Neural progenitor cell (in vitro differentiated cells): ENCODE results near the gene BTBD9. TPM values are rescaled to one million over a fixed set of nuclear protein-coding genes. Genes with fewer than 3 reads are reported as not detected.
A peak's percentile ranks its signal among the peaks of the same experiment; 100 is the strongest.

Experiments used
- DNase-seq: peaks from one replicate; pipeline ENCODE4 v3.0.0-alpha.2; 2016; ENCODE audit warnings: low spot score
- H2AFZ ChIP-seq: fragments of 200-600 bp; sonication (generic); replicated peaks from 2 replicates; pipeline ENCODE4 v1.6.1; 2016; ENCODE audit warnings: antibody characterized with exemption
- H3F3A ChIP-seq: fragments of 200-600 bp; sonication (generic); 2 replicates; pipeline ENCODE4 v1.6.1; 2016; ENCODE audit warnings: antibody characterized with exemption, low read depth
- H3K27ac ChIP-seq: fragments of 200-600 bp; sonication (generic); 2 replicates; pipeline ENCODE4 v1.5.1; 2016; ENCODE audit warnings: mild to moderate bottlenecking
- H3K27me3 ChIP-seq: fragments of 200-600 bp; sonication (generic); 2 replicates; pipeline ENCODE4 v1.6.1; 2016; ENCODE audit warnings: mild to moderate bottlenecking, moderate library complexity
- H3K36me3 ChIP-seq: fragments of 200-600 bp; sonication (generic); 2 replicates; pipeline ENCODE4 v1.5.1; 2016
- H3K4me1 ChIP-seq: fragments of 200-600 bp; sonication (generic); 2 replicates; pipeline ENCODE4 v1.6.1; 2016; ENCODE audit warnings: mixed run types
- H3K4me2 ChIP-seq: fragments of 200-600 bp; sonication (generic); 2 replicates; pipeline ENCODE4 v1.6.1; 2016
- H3K4me3 ChIP-seq: fragments of 200-600 bp; sonication (generic); 2 replicates; pipeline ENCODE4 v1.5.1; 2016
- H3K79me2 ChIP-seq: fragments of 200-600 bp; sonication (generic); 2 replicates; pipeline ENCODE4 v1.6.1; 2016; ENCODE audit warnings: low read depth
- H3K9ac ChIP-seq: fragments of 200-600 bp; sonication (generic); 2 replicates; pipeline ENCODE4 v1.6.1; 2016
- H3K9me3 ChIP-seq: fragments of 200-600 bp; sonication (generic); 2 replicates; pipeline ENCODE4 v1.5.1; 2016; ENCODE audit warnings: low read depth
- H4K20me1 ChIP-seq: fragments of 200-600 bp; sonication (generic); 2 replicates; pipeline ENCODE4 v1.6.1; 2016; ENCODE audit warnings: low read depth
- H3K27ac Mint-ChIP-seq: 3 replicates; pipeline ENCODE4 v1.8.0; 2021; ENCODE audit warnings: mixed read lengths
- H3K27me3 Mint-ChIP-seq: 2 replicates; pipeline ENCODE4 v1.8.0; 2022; ENCODE audit warnings: low read depth, mild to moderate bottlenecking, inconsistent platforms, moderate library complexity, mixed read lengths; ENCODE audit not compliant: insufficient read depth
- H3K36me3 Mint-ChIP-seq: 3 replicates; pipeline ENCODE4 v1.8.0; 2021; ENCODE audit warnings: mixed read lengths
- H3K4me1 Mint-ChIP-seq: 3 replicates; pipeline ENCODE4 v1.8.0; 2021; ENCODE audit warnings: mixed read lengths
- H3K4me3 Mint-ChIP-seq: 3 replicates; pipeline ENCODE4 v1.8.0; 2021; ENCODE audit warnings: mild to moderate bottlenecking, moderate library complexity, mixed read lengths
- H3K9me3 Mint-ChIP-seq: 3 replicates; pipeline ENCODE4 v1.8.0; 2020; ENCODE audit warnings: mixed read lengths
- EZH2 ChIP-seq: fragments of 200-600 bp; sonication (generic); IDR thresholded peaks from 2 replicates; pipeline ENCODE4 v1.6.1; 2017; ENCODE audit warnings: antibody characterized with exemption, mild to moderate bottlenecking, moderate library complexity
- EZH2phosphoT487 ChIP-seq: fragments of 200-600 bp; sonication (generic); IDR thresholded peaks from 2 replicates; pipeline ENCODE4 v1.6.1; 2017; ENCODE audit warnings: antibody characterized with exemption
- total RNA-seq: library from RNA; depleted of rRNA; stranded (reverse); fragments of >200 nt; gene quantifications from 2 replicates; pipeline ENCODE4 v1.2.3, GENCODE V29; 2015; ENCODE audit warnings: low replicate concordance
- TF ChIP-seq, protein P1 (sequence below): fragments of 200-600 bp; sonication (generic); IDR thresholded peaks from 2 replicates; pipeline ENCODE4 v1.5.1; 2017; ENCODE audit warnings: antibody characterized with exemption, mild to moderate bottlenecking

Gene BTBD9
- total RNA-seq, 1 donor from 2014 or later, result 16.9 TPM

DNA sequence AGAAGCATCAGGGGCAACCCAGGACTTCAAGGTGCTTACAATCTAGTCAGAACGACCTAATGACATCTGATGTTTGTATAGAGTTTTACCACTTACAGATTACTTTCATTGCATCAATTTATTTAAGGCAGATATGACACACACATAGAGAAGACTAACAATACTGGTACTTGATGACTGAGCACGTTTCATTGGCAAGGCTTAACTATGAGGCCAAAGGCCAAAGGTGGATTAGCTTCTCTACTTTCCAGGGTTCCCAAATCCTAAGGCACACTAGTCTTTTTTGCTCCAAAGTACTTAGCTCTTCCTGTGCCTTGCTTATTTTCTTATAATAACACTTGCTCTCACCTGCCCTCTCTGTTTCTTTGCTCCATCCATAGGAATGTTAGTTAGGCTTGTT lies 414.0 kb downstream of the BTBD9 start:
- H3K4me2 ChIP-seq, result no peak overlapping the region
- H3F3A ChIP-seq, result no peaks in the 10 kb centered on the region
- H3K36me3 ChIP-seq, result no peaks in the 10 kb centered on the region
- no peak for DNase-seq
- H3K4me1 ChIP-seq, result peaks cover 8% of the 10 kb centered on the region
- TF ChIP-seq EZH2, result no peak
- TF ChIP-seq, protein P1, sequence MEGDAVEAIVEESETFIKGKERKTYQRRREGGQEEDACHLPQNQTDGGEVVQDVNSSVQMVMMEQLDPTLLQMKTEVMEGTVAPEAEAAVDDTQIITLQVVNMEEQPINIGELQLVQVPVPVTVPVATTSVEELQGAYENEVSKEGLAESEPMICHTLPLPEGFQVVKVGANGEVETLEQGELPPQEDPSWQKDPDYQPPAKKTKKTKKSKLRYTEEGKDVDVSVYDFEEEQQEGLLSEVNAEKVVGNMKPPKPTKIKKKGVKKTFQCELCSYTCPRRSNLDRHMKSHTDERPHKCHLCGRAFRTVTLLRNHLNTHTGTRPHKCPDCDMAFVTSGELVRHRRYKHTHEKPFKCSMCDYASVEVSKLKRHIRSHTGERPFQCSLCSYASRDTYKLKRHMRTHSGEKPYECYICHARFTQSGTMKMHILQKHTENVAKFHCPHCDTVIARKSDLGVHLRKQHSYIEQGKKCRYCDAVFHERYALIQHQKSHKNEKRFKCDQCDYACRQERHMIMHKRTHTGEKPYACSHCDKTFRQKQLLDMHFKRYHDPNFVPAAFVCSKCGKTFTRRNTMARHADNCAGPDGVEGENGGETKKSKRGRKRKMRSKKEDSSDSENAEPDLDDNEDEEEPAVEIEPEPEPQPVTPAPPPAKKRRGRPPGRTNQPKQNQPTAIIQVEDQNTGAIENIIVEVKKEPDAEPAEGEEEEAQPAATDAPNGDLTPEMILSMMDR, result no peak
- TF ChIP-seq EZH2phosphoT487, result no peak
- Mint-ChIP-seq H3K27me3 (peaks cover 10% of the 10 kb centered on the region), H3K36me3 (no peaks in the 10 kb centered on the region), H3K27ac (peak overlapping the region; percentile 26), H3K9me3 (no peaks in the 10 kb centered on the region), H3K4me1 (peaks cover 4% of the 10 kb centered on the region), H3K4me3 (no peak overlapping the region)
- H3K79me2 ChIP-seq, result no peaks in the 10 kb centered on the region
- H3K9me3 ChIP-seq, result no peaks in the 10 kb centered on the region
- no peak overlapping the region for H3K4me3 ChIP-seq
- no peaks in the 10 kb centered on the region for H3K27me3 ChIP-seq
- peaks cover 31% of the 10 kb centered on the region for H4K20me1 ChIP-seq
- no peak overlapping the region for H2AFZ ChIP-seq
- H3K9ac ChIP-seq, result no peak overlapping the region
- H3K27ac ChIP-seq, result no peak overlapping the region

DNA sequence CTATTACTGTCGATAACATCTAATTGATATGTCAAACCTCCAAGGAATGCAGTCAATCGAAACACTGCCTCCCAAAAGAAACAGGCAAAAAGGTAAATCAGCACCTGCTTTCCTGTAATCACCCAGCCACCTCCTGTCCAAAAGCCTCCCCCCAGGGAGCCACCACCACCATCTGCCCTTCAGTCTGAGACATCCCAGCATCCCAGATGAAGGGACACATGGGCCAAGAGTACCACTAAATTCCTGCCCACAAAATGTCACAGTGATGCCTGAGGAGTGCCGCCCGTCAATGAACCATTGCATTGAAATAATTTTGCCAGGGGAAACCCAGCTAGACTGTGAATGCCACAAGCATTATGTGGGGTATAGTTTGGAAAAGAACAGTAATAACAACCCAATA lies 418.5 kb downstream of the BTBD9 start:
- no peak overlapping the region for H3K4me3 ChIP-seq
- Mint-ChIP-seq H3K4me1 (no peaks in the 10 kb centered on the region), H3K4me3 (no peak overlapping the region), H3K27ac (no peak overlapping the region), H3K27me3 (peaks cover 6% of the 10 kb centered on the region), H3K36me3 (no peaks in the 10 kb centered on the region), H3K9me3 (no peaks in the 10 kb centered on the region)
- no peaks in the 10 kb centered on the region for H3K27me3 ChIP-seq
- H3K9ac ChIP-seq, result no peak overlapping the region
- H3K79me2 ChIP-seq, result no peaks in the 10 kb centered on the region
- H3F3A ChIP-seq, result no peaks in the 10 kb centered on the region
- peaks cover 3% of the 10 kb centered on the region for H4K20me1 ChIP-seq
- H3K27ac ChIP-seq, result no peak overlapping the region
- H3K4me2 ChIP-seq, result no peak overlapping the region
- H2AFZ ChIP-seq, result no peak overlapping the region
- peaks cover 4% of the 10 kb centered on the region for H3K4me1 ChIP-seq
- DNase-seq, result no peak
- no peaks in the 10 kb centered on the region for H3K9me3 ChIP-seq
- no peak for TF ChIP-seq EZH2phosphoT487
- TF ChIP-seq, protein P1, result no peak
- TF ChIP-seq EZH2, result no peak
- no peaks in the 10 kb centered on the region for H3K36me3 ChIP-seq

DNA sequence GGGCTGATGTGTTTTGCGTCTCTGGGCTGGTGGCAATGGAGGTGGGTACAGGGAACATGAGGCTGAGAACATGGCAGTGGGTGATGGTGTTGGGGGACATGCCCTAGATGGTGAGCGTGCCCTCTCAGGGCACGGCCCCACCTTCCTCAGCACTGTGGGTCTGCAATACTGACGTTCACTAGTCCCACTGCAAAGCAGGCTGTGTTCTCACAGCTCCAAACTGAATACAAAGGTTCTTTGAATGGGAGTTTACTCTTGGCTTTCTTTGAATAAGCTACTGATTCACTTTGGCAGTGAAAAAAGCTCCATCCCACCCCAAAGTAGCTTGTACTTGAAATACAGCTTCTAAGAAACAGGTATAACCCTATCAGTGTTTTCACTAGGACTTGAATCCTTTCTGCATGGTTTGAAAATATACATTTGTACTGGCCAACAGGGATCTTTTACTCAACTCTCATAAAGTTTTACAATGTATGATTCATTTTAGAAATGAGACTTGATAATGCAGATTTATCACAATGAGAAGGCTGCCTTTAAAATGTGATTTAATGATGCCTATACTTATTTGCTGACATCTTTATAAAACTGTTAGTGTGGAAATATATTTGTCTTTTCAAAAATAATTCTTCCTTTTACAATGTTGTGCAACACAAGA lies 419.5 kb downstream of the BTBD9 start:
- Histone ChIP-seq H3K79me2 (no peaks in the 10 kb centered on the region), H3K4me2 (no peak overlapping the region), H3K4me3 (no peak overlapping the region), H4K20me1 (no peaks in the 10 kb centered on the region), H3K9ac (no peak overlapping the region), H3K36me3 (no peaks in the 10 kb centered on the region), H3K4me1 (peaks cover 15% of the 10 kb centered on the region), H3K27ac (no peak overlapping the region), H3K9me3 (no peaks in the 10 kb centered on the region), H3F3A (peaks cover 8% of the 10 kb centered on the region), H3K27me3 (no peaks in the 10 kb centered on the region), H2AFZ (no peak overlapping the region)
- Mint-ChIP-seq H3K4me3 (no peak overlapping the region), H3K9me3 (no peaks in the 10 kb centered on the region), H3K36me3 (no peaks in the 10 kb centered on the region), H3K27ac (no peak overlapping the region), H3K4me1 (peaks cover 8% of the 10 kb centered on the region), H3K27me3 (peaks cover 6% of the 10 kb centered on the region)
- no peak for DNase-seq
- TF ChIP-seq, protein P1, result no peak
- TF ChIP-seq EZH2phosphoT487 (no peak), EZH2 (no peak)
